Endodermal cell (in vitro differentiated cells): ENCODE data around the gene C1orf105. TPM values are rescaled to one million over a fixed set of nuclear protein-coding genes. Genes with fewer than 3 reads are reported as not detected.

Source experiments
- DNase-seq: peaks from one replicate; pipeline ENCODE4 v3.0.0-alpha.2; 2017
- H3K27ac ChIP-seq: 2 replicates; pipeline ENCODE4 v1.5.1; 2013; ENCODE audit warnings: mild to moderate bottlenecking, low read depth, low read length, moderate library complexity
- H3K27me3 ChIP-seq: 2 replicates; pipeline ENCODE4 v1.6.1; 2013; ENCODE audit warnings: mild to moderate bottlenecking, low read length, moderate library complexity; ENCODE audit not compliant: insufficient read depth, control insufficient read depth, poor library complexity, severe bottlenecking
- H3K36me3 ChIP-seq: 2 replicates; pipeline ENCODE4 v1.7.0; 2013; ENCODE audit warnings: mild to moderate bottlenecking, low read length, moderate library complexity; ENCODE audit not compliant: control insufficient read depth, insufficient read depth
- H3K4me1 ChIP-seq: one replicate; pipeline ENCODE4 v1.7.0; 2013; ENCODE audit warnings: low read length; ENCODE audit not compliant: control insufficient read depth, insufficient read depth
- H3K4me3 ChIP-seq: 2 replicates; pipeline ENCODE4 v1.5.1; 2013; ENCODE audit warnings: mild to moderate bottlenecking, low read length, moderate library complexity
- H3K9ac ChIP-seq: 2 replicates; pipeline ENCODE4 v1.6.1; 2013; ENCODE audit warnings: mild to moderate bottlenecking, low read length, moderate library complexity; ENCODE audit not compliant: poor library complexity, severe bottlenecking; ENCODE audit errors: extremely low read depth
- H3K9me3 ChIP-seq: 2 replicates; pipeline ENCODE4 v1.6.1; 2013; ENCODE audit warnings: mild to moderate bottlenecking, low read length, moderate library complexity; ENCODE audit not compliant: control insufficient read depth
- H3K27ac Mint-ChIP-seq: 2 replicates; pipeline ENCODE4 v1.8.0; 2020; ENCODE audit warnings: mixed read lengths
- H3K27me3 Mint-ChIP-seq: 2 replicates; pipeline ENCODE4 v1.8.0; 2021; ENCODE audit warnings: mild to moderate bottlenecking, mixed read lengths; ENCODE audit not compliant: insufficient read depth
- H3K36me3 Mint-ChIP-seq: 2 replicates; pipeline ENCODE4 v1.8.0; 2020; ENCODE audit warnings: low read depth, mixed read lengths
- H3K4me1 Mint-ChIP-seq: 2 replicates; pipeline ENCODE4 v1.8.0; 2020; ENCODE audit warnings: mixed read lengths
- H3K4me3 Mint-ChIP-seq: 2 replicates; pipeline ENCODE4 v1.8.0; 2020; ENCODE audit warnings: mild to moderate bottlenecking, moderate library complexity, mixed read lengths
- H3K9me3 Mint-ChIP-seq: 2 replicates; pipeline ENCODE4 v1.8.0; 2020; ENCODE audit warnings: mild to moderate bottlenecking, mixed read lengths
- CTCF ChIP-seq: fragments of 200-600 bp; sonication (generic); conservative IDR thresholded peaks from 2 replicates; pipeline ENCODE4 v1.5.0; 2021; ENCODE audit warnings: antibody characterized with exemption, mild to moderate bottlenecking
- WGBS, 2 experiments: methylation state at CpG; one replicate each; pipeline versions ENCODE4 v1.1.5 to v1.1.7; 2013; ENCODE audit warnings: missing lambda C conversion rate in 2 of 2, mixed read lengths in 1 of 2; ENCODE audit not compliant: insufficient coverage in 1 of 2, insufficient read length in 1 of 2; 5-methylcytosine and 5-hydroxymethylcytosine counted together
- total RNA-seq, 2 donors: library from RNA; stranded (reverse); fragmentation: NEBNext Ultra II Directional in 1 of 2; extraction: Animal tissue kit (Norgen Biotek cat#: 25700) in 1 of 2; gene quantifications; 2 replicates in 1 of 2; 3 replicates in 1 of 2; pipeline ENCODE4 v1.2.1, GENCODE V29; 2021

Gene C1orf105
- total RNA-seq, 2 donors from 2014 or later = not detected

GRCh38 chr1:172514108-172514507, 93.6 kb downstream of the C1orf105 start:
- WGBS, 2 experiments = 68 to 92% methylated on average over 2 to 3 of the region's 3 CpGs
- no peaks in the 10 kb centered on the region for H3K4me1 ChIP-seq

GRCh38 chr1:172515436-172515835, 95.0 kb downstream of the C1orf105 start:
- no peaks in the 10 kb centered on the region for H3K27me3 ChIP-seq
- H3K36me3 ChIP-seq = no peaks in the 10 kb centered on the region
- no peak for TF ChIP-seq CTCF
- no peak overlapping the region for H3K9ac ChIP-seq
- no peak overlapping the region for H3K4me3 ChIP-seq
- no peaks in the 10 kb centered on the region for H3K9me3 ChIP-seq
- no peak overlapping the region for H3K4me3 Mint-ChIP-seq
- H3K4me1 ChIP-seq = no peaks in the 10 kb centered on the region
- H3K27ac ChIP-seq = no peak overlapping the region
- DNase-seq = no peak
- H3K36me3 Mint-ChIP-seq = no peaks in the 10 kb centered on the region
- H3K4me1 Mint-ChIP-seq = no peaks in the 10 kb centered on the region
- peaks cover 5% of the 10 kb centered on the region for H3K9me3 Mint-ChIP-seq
- no peak overlapping the region for H3K27ac Mint-ChIP-seq
- no peaks in the 10 kb centered on the region for H3K27me3 Mint-ChIP-seq

More at GRCh38 chr1:172514108-172514507, 93.6 kb downstream of the C1orf105 start:
- H3K9me3 ChIP-seq = no peaks in the 10 kb centered on the region
- H3K27me3 Mint-ChIP-seq = peaks cover 2% of the 10 kb centered on the region
- H3K4me1 Mint-ChIP-seq = no peaks in the 10 kb centered on the region
- no peak for TF ChIP-seq CTCF
- H3K36me3 ChIP-seq = no peaks in the 10 kb centered on the region
- no peak for DNase-seq
- no peak overlapping the region for H3K4me3 Mint-ChIP-seq
- peaks cover 5% of the 10 kb centered on the region for H3K9me3 Mint-ChIP-seq
- no peak overlapping the region for H3K4me3 ChIP-seq
- no peaks in the 10 kb centered on the region for H3K36me3 Mint-ChIP-seq
- H3K27me3 ChIP-seq = no peaks in the 10 kb centered on the region
- no peak overlapping the region for H3K27ac Mint-ChIP-seq
- H3K9ac ChIP-seq = no peak overlapping the region
- H3K27ac ChIP-seq = no peak overlapping the region

GRCh38 chr1:172515927-172516326, 95.4 kb downstream of the C1orf105 start:
- 80 to 91% methylated on average over 1 of the region's 1 CpG for WGBS, 2 experiments
- H3K4me1 ChIP-seq = no peaks in the 10 kb centered on the region
- no peaks in the 10 kb centered on the region for H3K27me3 Mint-ChIP-seq

More at GRCh38 chr1:172515927-172516326, 95.4 kb downstream of the C1orf105 start:
- Mint-ChIP-seq H3K4me1 (no peaks in the 10 kb centered on the region), H3K27ac (no peak overlapping the region), H3K9me3 (peaks cover 5% of the 10 kb centered on the region), H3K36me3 (no peaks in the 10 kb centered on the region), H3K4me3 (no peak overlapping the region)
- no peaks in the 10 kb centered on the region for H3K9me3 ChIP-seq
- no peak for TF ChIP-seq CTCF
- no peaks in the 10 kb centered on the region for H3K36me3 ChIP-seq
- no peak for DNase-seq
- no peaks in the 10 kb centered on the region for H3K27me3 ChIP-seq
- no peak overlapping the region for H3K9ac ChIP-seq
- no peak overlapping the region for H3K27ac ChIP-seq
- H3K4me3 ChIP-seq = no peak overlapping the region
